ENCODE measurements around the gene CCDC93. TPM values are rescaled to one million over a fixed set of nuclear protein-coding genes. Genes with fewer than 3 reads are reported as not detected.

CCDC93 gene
- total RNA-seq, 8 experiments from 2014 or later, result 13.3 to 201 (median 35.0) TPM

DNA sequence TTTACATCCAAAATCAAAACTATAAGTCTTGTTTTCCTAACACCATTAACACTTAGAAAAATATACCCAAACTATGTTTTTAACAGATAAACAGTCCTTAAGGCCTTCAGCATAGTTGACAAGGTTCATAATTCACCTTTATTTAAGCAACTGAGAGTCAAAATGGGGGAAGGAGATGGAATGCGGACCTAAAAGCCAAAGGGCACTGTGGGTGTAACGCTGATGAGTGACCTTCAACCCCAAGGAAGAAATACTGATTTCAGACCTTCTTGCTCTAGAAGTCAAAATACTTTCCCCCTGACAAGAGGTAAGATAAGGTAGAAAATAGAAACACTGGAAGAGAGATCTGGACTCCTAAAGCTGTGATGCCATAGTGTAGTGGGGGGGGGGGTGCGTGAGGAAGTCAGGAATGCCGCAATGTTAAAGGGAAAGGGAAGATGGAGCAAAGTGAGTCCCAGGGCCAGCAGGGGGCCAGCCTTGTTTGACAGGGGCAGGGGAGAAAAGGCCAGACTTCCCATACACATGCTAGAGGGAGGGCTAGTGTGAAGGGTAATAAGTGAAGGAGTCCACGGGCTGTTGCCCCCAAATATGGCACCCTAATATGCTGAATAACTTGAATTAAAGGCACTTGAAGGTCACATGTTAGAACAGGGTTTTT is 31.4 kb downstream of the CCDC93 start:
- WGBS, 10 experiments, result 60 to 100% (median 89%) methylated on average over 1 to 5 of the region's 5 CpGs; no CpG with 5 or more reads in 3 of the 10 experiments
- no peak for ATAC-seq (replicated peaks in 6 of 8)
- H3K4me3 ChIP-seq, result no peak overlapping the region
- no peak overlapping the region for H3K27ac ChIP-seq
- H3K4me1 ChIP-seq (replicated peaks in 1 of 2), result no peaks in the 10 kb centered on the region
- in situ Hi-C loops (cut with MboI; ENCODE audit: low pct_unique_long_range_greater_than_20kb in 2 of 9, low sequenced_read_pairs in 9 of 9, unreplicated experiment in 9 of 9), result loop anchor here in 1 of 9 experiments (25.0 kb wide), 1 partner anchor 145 kb away; no protein-coding TSS in a partner anchor

DNA sequence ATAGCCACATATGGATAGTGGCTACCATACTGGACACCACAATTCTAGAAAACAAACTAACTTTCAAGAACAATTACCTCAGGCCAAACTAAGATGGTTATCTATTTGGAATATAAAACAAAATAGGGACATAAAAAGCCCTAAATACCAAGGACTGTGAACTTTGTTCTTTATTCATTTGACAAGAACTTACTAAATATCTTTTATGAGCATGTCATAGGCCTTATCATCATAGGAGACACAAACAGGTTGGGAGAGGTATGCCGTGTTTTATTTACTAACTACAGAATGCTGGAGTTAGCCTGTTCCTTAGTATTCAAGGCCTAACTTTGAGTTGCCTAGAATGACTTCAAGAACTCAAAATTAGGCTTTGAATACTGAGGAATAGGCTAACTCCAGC is 32.1 kb downstream of the CCDC93 start:
- H3K4me3 ChIP-seq, result no peak overlapping the region
- no peak for ATAC-seq (replicated peaks in 6 of 8)
- no peaks in the 10 kb centered on the region for H3K4me1 ChIP-seq (replicated peaks in 1 of 2)
- no peak overlapping the region for H3K27ac ChIP-seq
- in situ Hi-C loops (cut with MboI; ENCODE audit: low pct_unique_long_range_greater_than_20kb in 2 of 9, low sequenced_read_pairs in 9 of 9, unreplicated experiment in 9 of 9), result loop anchor here in 1 of 9 experiments (25.0 kb wide), 1 partner anchor 145 kb away; no protein-coding TSS in a partner anchor
- 20 to 100% (median 69%) methylated on average over 1 of the region's 1 CpG; no CpG with 5 or more reads in 4 of the 10 experiments for WGBS, 10 experiments

GRCh38 chr2:117980783-117981676 is 32.8 kb downstream of the CCDC93 start:
- peak in 5 of 8 experiments; percentile 51 to 79 (median 64) for ATAC-seq (replicated peaks in 6 of 8)

GRCh38 chr2:117979911-117980701 is 33.8 kb downstream of the CCDC93 start:
- Histone ChIP-seq H3K4me3 (no peak overlapping the region), H3K4me1 (replicated peaks in 1 of 2) (no peaks in the 10 kb centered on the region), H3K27ac (no peak overlapping the region)
- in situ Hi-C loops (cut with MboI; ENCODE audit: low pct_unique_long_range_greater_than_20kb in 2 of 9, low sequenced_read_pairs in 9 of 9, unreplicated experiment in 9 of 9), result loop anchor here in 1 of 9 experiments (25.0 kb wide), 1 partner anchor 143 kb away; no protein-coding TSS in a partner anchor
- 21 to 100% (median 90%) methylated on average over 1 to 6 of the region's 6 CpGs; no CpG with 5 or more reads in 1 of the 10 experiments for WGBS, 10 experiments
- ATAC-seq (replicated peaks in 6 of 8), result peak in 5 of 8 experiments; percentile 21 to 56 (median 37)

More at GRCh38 chr2:117980783-117981676, 32.8 kb downstream of the CCDC93 start:
- in situ Hi-C loops (cut with MboI; ENCODE audit: low pct_unique_long_range_greater_than_20kb in 2 of 9, low sequenced_read_pairs in 9 of 9, unreplicated experiment in 9 of 9), result loop anchor here in 1 of 9 experiments (25.0 kb wide), 1 partner anchor 144 kb away; no protein-coding TSS in a partner anchor
- H3K4me3 ChIP-seq, result no peak overlapping the region
- H3K27ac ChIP-seq, result no peak overlapping the region
- 0 to 100% (median 94%) methylated on average over 1 to 5 of the region's 5 CpGs; no CpG with 5 or more reads in 1 of the 10 experiments for WGBS, 10 experiments
- no peaks in the 10 kb centered on the region for H3K4me1 ChIP-seq (replicated peaks in 1 of 2)

DNA sequence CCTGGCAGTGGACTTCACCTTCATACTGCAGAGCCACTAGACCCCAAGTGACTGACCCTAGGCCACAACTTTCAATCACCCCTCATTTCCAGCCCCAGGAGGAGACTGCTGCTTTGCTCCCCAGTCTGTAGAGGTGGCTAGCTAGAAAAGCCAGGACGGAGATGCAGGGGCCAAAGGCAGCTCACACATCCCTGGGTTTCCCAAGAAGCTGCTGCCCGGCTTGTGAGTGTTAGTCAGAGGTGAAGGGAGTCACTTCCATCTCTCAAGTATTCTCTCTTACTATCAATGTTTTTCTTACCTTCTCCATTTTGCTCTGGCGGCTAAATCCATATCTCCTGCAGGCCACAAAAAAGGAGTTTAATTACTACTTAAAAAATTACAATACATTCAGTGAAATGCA is 36.2 kb downstream of the CCDC93 start:
- Histone ChIP-seq H3K4me1 (replicated peaks in 1 of 2) (no peaks in the 10 kb centered on the region), H3K4me3 (no peak overlapping the region), H3K27ac (no peak overlapping the region)
- in situ Hi-C loops (cut with MboI; ENCODE audit: low pct_unique_long_range_greater_than_20kb in 2 of 9, low sequenced_read_pairs in 9 of 9, unreplicated experiment in 9 of 9), result loop anchor here in 1 of 9 experiments (25.0 kb wide), 1 partner anchor 140 kb away; no protein-coding TSS in a partner anchor
- 47 to 100% (median 100%) methylated on average over 1 to 3 of the region's 3 CpGs; no CpG with 5 or more reads in 2 of the 10 experiments for WGBS, 10 experiments
- ATAC-seq (replicated peaks in 6 of 8), result no peak

- Histone ChIP-seq H3K4me1 (replicated peaks in 1 of 2) (no peaks in the 10 kb centered on the region), H3K27ac (no peak overlapping the region), H3K4me3 (no peak overlapping the region)
- 80 to 100% (median 100%) methylated on average over 1 of the region's 3 CpGs; no CpG with 5 or more reads in 5 of the 10 experiments for WGBS, 10 experiments
- ATAC-seq (replicated peaks in 6 of 8), result no peak
- in situ Hi-C loops (cut with MboI; ENCODE audit: low pct_unique_long_range_greater_than_20kb in 2 of 9, low sequenced_read_pairs in 9 of 9, unreplicated experiment in 9 of 9), result loop anchor here in 1 of 9 experiments (25.0 kb wide), 1 partner anchor 139 kb away; no protein-coding TSS in a partner anchor
Measured at GRCh38 chr2:117976581-117976980, 37.3 kb downstream of the CCDC93 start.

DNA sequence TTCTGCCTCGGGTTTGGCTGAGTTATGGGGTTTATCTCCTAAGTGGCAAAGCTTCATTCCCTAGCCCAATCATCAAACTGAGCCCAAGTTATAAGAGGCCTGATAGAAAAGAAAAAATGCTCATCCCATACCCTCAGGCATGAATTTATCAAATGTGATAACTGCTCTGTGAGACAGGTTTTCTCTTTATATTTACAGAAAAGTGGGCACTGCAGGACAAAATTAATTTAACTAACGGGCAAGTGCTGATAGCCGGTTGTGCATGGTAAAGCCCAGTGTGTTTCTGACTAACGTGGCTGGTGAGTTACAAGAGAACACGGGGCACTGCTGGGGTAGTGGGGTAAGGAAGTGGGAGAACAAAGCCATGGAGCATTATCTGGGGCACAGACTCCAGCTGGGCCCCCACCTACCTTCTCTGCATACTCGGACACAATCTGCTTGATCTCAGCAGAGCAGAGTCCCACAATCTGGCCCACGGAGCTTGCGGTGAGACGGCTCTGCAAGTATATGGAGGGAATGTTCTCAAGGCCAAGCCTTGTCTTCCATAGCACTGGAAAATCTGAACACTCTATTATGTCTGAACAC is 40.3 kb downstream of the CCDC93 start:
- H3K4me3 ChIP-seq, result no peak overlapping the region
- ATAC-seq (replicated peaks in 6 of 8), result no peak
- 82 to 100% (median 93%) methylated on average over 1 to 8 of the region's 9 CpGs; no CpG with 5 or more reads in 3 of the 10 experiments for WGBS, 10 experiments
- in situ Hi-C loops (cut with MboI; ENCODE audit: low pct_unique_long_range_greater_than_20kb in 2 of 9, low sequenced_read_pairs in 9 of 9, unreplicated experiment in 9 of 9), result no loop called here
- no peaks in the 10 kb centered on the region for H3K4me1 ChIP-seq (replicated peaks in 1 of 2)
- no peak overlapping the region for H3K27ac ChIP-seq

DNA sequence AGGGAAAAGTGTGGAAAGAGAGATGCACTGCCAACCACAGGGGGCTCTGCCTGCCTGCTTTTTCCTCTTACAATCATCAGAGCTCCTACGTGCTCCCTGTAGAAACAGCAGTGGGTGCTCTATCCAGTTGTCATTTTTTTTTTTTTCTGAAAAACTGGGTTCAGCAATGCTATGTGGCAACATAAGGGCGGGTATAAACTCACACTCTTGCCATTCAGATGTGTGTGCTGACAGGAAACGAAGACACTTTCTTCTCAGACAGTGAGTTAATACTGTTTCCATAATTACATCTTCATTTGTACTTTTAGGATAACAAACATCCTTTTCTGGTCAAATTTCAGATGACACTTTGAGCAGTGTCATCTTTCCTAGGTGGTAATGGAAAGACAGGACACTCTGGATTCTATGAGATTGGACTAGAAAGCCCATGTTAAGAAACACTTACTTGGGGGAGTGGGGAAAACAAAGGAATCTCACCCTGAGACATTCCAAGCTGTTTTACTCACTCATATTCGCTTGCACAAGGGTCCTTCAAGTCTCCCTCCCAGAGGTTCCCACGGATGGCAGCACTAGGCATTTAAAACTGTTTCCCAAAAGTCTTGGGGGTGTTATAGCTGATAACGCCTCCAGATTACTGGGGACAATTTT is 41.3 kb downstream of the CCDC93 start:
- H3K27ac ChIP-seq, result no peak overlapping the region

GRCh38 chr2:117968722-117969121 is 45.1 kb downstream of the CCDC93 start:
- ATAC-seq (replicated peaks in 6 of 8), result peak in 3 of 8 experiments; percentile 9 to 49 (median 13)
- no peak overlapping the region for H3K4me3 ChIP-seq
- no peak overlapping the region for H3K27ac ChIP-seq
- in situ Hi-C loops (cut with MboI; ENCODE audit: low pct_unique_long_range_greater_than_20kb in 2 of 9, low sequenced_read_pairs in 9 of 9, unreplicated experiment in 9 of 9), result no loop called here
- no peaks in the 10 kb centered on the region for H3K4me1 ChIP-seq (replicated peaks in 1 of 2)
- WGBS, 10 experiments, result 90 to 100% (median 100%) methylated on average over 1 to 2 of the region's 2 CpGs; no CpG with 5 or more reads in 2 of the 10 experiments

More for the DNA sequence above, 41.3 kb downstream of the CCDC93 start:
- ATAC-seq (replicated peaks in 6 of 8), result peak in 2 of 8 experiments; percentile 6 to 10
- WGBS, 10 experiments, result 40 to 93% (median 87%) methylated on average over 2 to 6 of the region's 6 CpGs; no CpG with 5 or more reads in 2 of the 10 experiments
- Histone ChIP-seq H3K4me1 (replicated peaks in 1 of 2) (no peaks in the 10 kb centered on the region), H3K4me3 (no peak overlapping the region)
- in situ Hi-C loops (cut with MboI; ENCODE audit: low pct_unique_long_range_greater_than_20kb in 2 of 9, low sequenced_read_pairs in 9 of 9, unreplicated experiment in 9 of 9), result no loop called here

- peak in 3 of 8 experiments; percentile 82 to 97 (median 95) for ATAC-seq (replicated peaks in 6 of 8)
- in situ Hi-C loops (cut with MboI; ENCODE audit: low pct_unique_long_range_greater_than_20kb in 2 of 9, low sequenced_read_pairs in 9 of 9, unreplicated experiment in 9 of 9), result no loop called here
- Histone ChIP-seq H3K4me3 (no peak overlapping the region), H3K4me1 (replicated peaks in 1 of 2) (no peaks in the 10 kb centered on the region), H3K27ac (no peak overlapping the region)
- 17 to 92% (median 84%) methylated on average over 1 to 4 of the region's 4 CpGs; no CpG with 5 or more reads in 2 of the 10 experiments for WGBS, 10 experiments
Measured at GRCh38 chr2:117967977-117968718, 45.7 kb downstream of the CCDC93 start.

- H3K4me3 ChIP-seq, result no peak overlapping the region
- no peaks in the 10 kb centered on the region for H3K4me1 ChIP-seq (replicated peaks in 1 of 2)
- in situ Hi-C loops (cut with MboI; ENCODE audit: low pct_unique_long_range_greater_than_20kb in 2 of 9, low sequenced_read_pairs in 9 of 9, unreplicated experiment in 9 of 9), result no loop called here
- no peak overlapping the region for H3K27ac ChIP-seq
- peak in 1 of 8 experiments; percentile 45 for ATAC-seq (replicated peaks in 6 of 8)
- WGBS, 10 experiments, result 57 to 100% (median 100%) methylated on average over 1 of the region's 1 CpG; no CpG with 5 or more reads in 1 of the 10 experiments
Measured at GRCh38 chr2:117963446-117963845, 50.4 kb downstream of the CCDC93 start.
